NB4 (cell line): ENCODE results near the gene NLRP14.

Experiments used
- DNase-seq: peaks from one replicate; pipeline ENCODE4 v3.0.0; 2010; ENCODE audit warnings: low read depth
- H3K4me3 ChIP-seq: one replicate; pipeline ENCODE4 v1.5.1; 2011; ENCODE audit warnings: mild to moderate bottlenecking, low read depth, low read length, moderate library complexity
- CTCF ChIP-seq: IDR thresholded peaks from one replicate; pipeline ENCODE4 v1.5.1; 2012; ENCODE audit warnings: low read depth, low read length
- MAX ChIP-seq: IDR thresholded peaks from 2 replicates; pipeline ENCODE4 v1.6.1; 2011; ENCODE audit warnings: low read depth, low read length
- MYC ChIP-seq: IDR thresholded peaks from 2 replicates; pipeline ENCODE4 v1.6.1; 2011; ENCODE audit warnings: low read depth, low read length
- POLR2A ChIP-seq: IDR thresholded peaks from 2 replicates; pipeline ENCODE4 v1.6.1; 2011; ENCODE audit warnings: mild to moderate bottlenecking; ENCODE audit not compliant: insufficient read length; ENCODE audit errors: extremely low read depth

The NLRP14 gene

GRCh38 chr11:7046474-7047175 lies 26.3 kb downstream of the NLRP14 start:
- TF ChIP-seq CTCF (no peak), POLR2A (no peak), MYC (no peak), MAX (no peak)

GRCh38 chr11:7050191-7050590 lies 29.9 kb downstream of the NLRP14 start:
- TF ChIP-seq POLR2A (no peak), CTCF (no peak), MYC (no peak), MAX (no peak)
- no peak overlapping the region for H3K4me3 ChIP-seq
- no peak for DNase-seq

More at GRCh38 chr11:7046474-7047175, 26.3 kb downstream of the NLRP14 start:
- no peak for DNase-seq
- no peak overlapping the region for H3K4me3 ChIP-seq

GRCh38 chr11:7056828-7057513 lies 36.7 kb downstream of the NLRP14 start:
- TF ChIP-seq MYC = no peak
- TF ChIP-seq MAX = no peak
- no peak for TF ChIP-seq CTCF
- no peak for TF ChIP-seq POLR2A
- no peak for DNase-seq
- H3K4me3 ChIP-seq = no peak overlapping the region

- TF ChIP-seq CTCF (no peak), POLR2A (no peak), MYC (no peak), MAX (no peak)
- DNase-seq = no peak
These were observed 37.4 kb downstream of the NLRP14 start for GRCh38 chr11:7057641-7058040.

GRCh38 chr11:7060868-7061267 lies 40.6 kb downstream of the NLRP14 start:
- TF ChIP-seq CTCF (no peak), MAX (no peak), POLR2A (no peak), MYC (no peak)
- no peak overlapping the region for H3K4me3 ChIP-seq
- no peak for DNase-seq

More at GRCh38 chr11:7057641-7058040, 37.4 kb downstream of the NLRP14 start:
- no peak overlapping the region for H3K4me3 ChIP-seq
